Measurements from ENCODE around the gene YPEL2.

- TF ChIP-seq CTCF (IDR thresholded peaks at IDR 0.05 in 2 of 3, conservative IDR thresholded peaks at IDR 0.05 in 1 of 3; ENCODE audit: borderline replicate concordance in 1 of 3, insufficient read depth in 1 of 3, low read depth in 2 of 3, low read length in 2 of 3) = no peak
- TF ChIP-seq POLR2A (IDR thresholded peaks at IDR 0.05; ENCODE audit: borderline replicate concordance, extremely low read depth, insufficient read depth, insufficient read length) = no peak
- no peak for TF ChIP-seq EZH2 (IDR thresholded peaks at IDR 0.05)
- no peak for TF ChIP-seq EZH2phosphoT487 (IDR thresholded peaks at IDR 0.05; ENCODE audit: borderline replicate concordance)
- TF ChIP-seq SRF (IDR thresholded peaks at IDR 0.05; ENCODE audit: low read depth) = no peak
- TF ChIP-seq MAX (IDR thresholded peaks at IDR 0.05) = no peak
- TF ChIP-seq POLR2AphosphoS5 (IDR thresholded peaks at IDR 0.05; ENCODE audit: low read depth, low read length) = no peak
- no peak for TF ChIP-seq YY1 (IDR thresholded peaks at IDR 0.05; ENCODE audit: extremely low read depth, insufficient replicate concordance, low read depth, low read length)
- TF ChIP-seq REST (IDR thresholded peaks at IDR 0.05; ENCODE audit: low read depth) = no peak
- no peak for TF ChIP-seq ZBTB33 (IDR thresholded peaks at IDR 0.05; ENCODE audit: extremely low read depth, insufficient replicate concordance, low read length)
Measured at GRCh38 chr17:59347975-59348391, 16.5 kb downstream of the YPEL2 start.

All from HCT116 (cell line).